H1 (cell line): ENCODE data around the gene KCNH1. TPM values are rescaled to one million over a fixed set of nuclear protein-coding genes. Genes with fewer than 3 reads are reported as not detected.

Source experiments
- CTCF ChIA-PET: fragments of 300-600 bp; sonication (Branson Sonifier 250); formaldehyde crosslinking; loops from one replicate; lab custom pipeline; 2021; ENCODE audit not compliant: partially characterized antibody; lab: Charles Lee
- POLR2A ChIA-PET: fragments of 300-600 bp; sonication (Branson Sonifier 250); formaldehyde crosslinking; loops from one replicate; lab custom pipeline; 2021; ENCODE audit warnings: inconsistent platforms; ENCODE audit not compliant: partially characterized antibody; lab: Charles Lee
- DNase-seq, 2 experiments: peaks; one replicate each; pipeline versions ENCODE4 v3.0.0 to v3.0.0-alpha.2; 2010 to 2022; ENCODE audit warnings: low spot score in 2 of 2, low read depth in 1 of 2, mixed read lengths in 1 of 2
- FAIRE-seq: peaks from 2 replicates; lab custom pipeline; 2011; peaks lifted over from hg19 to GRCh38; lab: Jason Lieb, UNC
- H2AFZ ChIP-seq: 2 replicates; pipeline ENCODE4 v1.8.1; 2012; ENCODE audit warnings: low read length, inconsistent platforms
- H2AK5ac ChIP-seq: 2 replicates; pipeline ENCODE4 v1.6.1; 2013; ENCODE audit warnings: low read depth, low read length
- H2BK120ac ChIP-seq: replicated peaks from 2 replicates; pipeline ENCODE3; 2013; ENCODE audit warnings: low read depth, low read length, inconsistent platforms
- H2BK12ac ChIP-seq: 2 replicates; pipeline ENCODE4 v1.6.1; 2013; ENCODE audit warnings: low read depth, low read length
- H2BK15ac ChIP-seq: 2 replicates; pipeline ENCODE4 v1.6.1; 2013; ENCODE audit warnings: low read length
- H2BK20ac ChIP-seq: 2 replicates; pipeline ENCODE4 v1.6.1; 2013; ENCODE audit warnings: low read length
- H2BK5ac ChIP-seq: 2 replicates; pipeline ENCODE4 v1.6.1; 2013; ENCODE audit warnings: low read depth, low read length
- H3K14ac ChIP-seq: 2 replicates; pipeline ENCODE4 v1.6.1; 2013; ENCODE audit warnings: inconsistent platforms; ENCODE audit not compliant: insufficient read length
- H3K18ac ChIP-seq: 2 replicates; pipeline ENCODE4 v1.6.1; 2013; ENCODE audit warnings: low read length; ENCODE audit errors: extremely low read depth
- H3K23ac ChIP-seq: 2 replicates; pipeline ENCODE4 v1.6.1; 2013; ENCODE audit warnings: inconsistent platforms; ENCODE audit not compliant: insufficient read length
- H3K23me2 ChIP-seq: 2 replicates; pipeline ENCODE4 v1.6.1; 2013; ENCODE audit warnings: low read depth, low read length
- H3K27ac ChIP-seq: 2 replicates; pipeline ENCODE4 v1.6.1; 2011; ENCODE audit warnings: low read depth, low read length, inconsistent platforms
- H3K27me3 ChIP-seq, 4 experiments: replicated peaks in 1 of 4; 1 replicate in 1 of 4; 2 replicates in 3 of 4; pipeline versions ENCODE4 v1.6.1 to v1.8.1; 2011 to 2013; ENCODE audit warnings: low read length in 3 of 4, mild to moderate bottlenecking in 3 of 4, inconsistent platforms in 2 of 4, mixed read lengths in 2 of 4, moderate library complexity in 1 of 4; ENCODE audit not compliant: control insufficient read depth in 3 of 4, insufficient read depth in 3 of 4; ENCODE audit errors: extremely low read depth in 1 of 4
- H3K36me3 ChIP-seq, 4 experiments: 2 replicates each; pipeline versions ENCODE4 v1.6.1 to v1.8.1; 2011 to 2013; ENCODE audit warnings: mild to moderate bottlenecking in 4 of 4, low read length in 3 of 4, moderate library complexity in 2 of 4, control low read depth in 1 of 4, inconsistent platforms in 1 of 4; ENCODE audit not compliant: insufficient read depth in 4 of 4, control insufficient read depth in 2 of 4
- H3K4ac ChIP-seq: replicated peaks from 2 replicates; pipeline ENCODE3; 2013; ENCODE audit warnings: low read length, low read depth, mixed read lengths, inconsistent platforms; ENCODE audit not compliant: insufficient read length
- H3K4me1 ChIP-seq, 4 experiments: replicated peaks in 1 of 4; 1 replicate in 1 of 4; 2 replicates in 3 of 4; pipeline versions ENCODE4 v1.6.1 to v1.8.1; 2011 to 2013; ENCODE audit warnings: low read length in 3 of 4, inconsistent platforms in 2 of 4, mixed read lengths in 1 of 4; ENCODE audit not compliant: insufficient read depth in 4 of 4, control insufficient read depth in 3 of 4
- H3K4me2 ChIP-seq, 2 experiments: 2 replicates each; pipeline versions ENCODE4 v1.6.1 to v1.8.1; 2011 to 2013; ENCODE audit warnings: low read depth in 2 of 2, low read length in 2 of 2, control low read depth in 1 of 2, inconsistent platforms in 1 of 2, mild to moderate bottlenecking in 1 of 2; ENCODE audit not compliant: insufficient read depth in 1 of 2
- H3K4me3 ChIP-seq, 4 experiments: fragments of 200-600, 300-600 bp in 1 of 4; sonication (generic), shearing (Covaris generic), sonication (Bioruptor Twin) in 1 of 4; 2 replicates each; pipeline versions ENCODE4 v1.5.1 to v1.8.1; 2011 to 2016; ENCODE audit warnings: low read length in 4 of 4, low read depth in 3 of 4, control low read depth in 2 of 4, inconsistent platforms in 2 of 4, mild to moderate bottlenecking in 2 of 4, mixed read lengths in 1 of 4, moderate library complexity in 1 of 4; ENCODE audit not compliant: insufficient read depth in 2 of 4; ENCODE audit errors: extremely low read depth in 1 of 4
- H3K56ac ChIP-seq: replicated peaks from 2 replicates; pipeline ENCODE3; 2013; ENCODE audit warnings: low read depth, mild to moderate bottlenecking, mixed read lengths, low read length, inconsistent platforms; ENCODE audit not compliant: insufficient read length
- H3K79me1 ChIP-seq: 2 replicates; pipeline ENCODE4 v1.6.1; 2013; ENCODE audit warnings: low read depth, low read length, control low read depth
- H3K79me2 ChIP-seq, 2 experiments: 2 replicates each; pipeline versions ENCODE4 v1.6.1 to v1.8.1; 2012 to 2013; ENCODE audit warnings: low read length in 2 of 2, mild to moderate bottlenecking in 2 of 2, inconsistent platforms in 1 of 2; ENCODE audit not compliant: insufficient read depth in 2 of 2, control insufficient read depth in 1 of 2
- H3K9ac ChIP-seq, 4 experiments: replicated peaks in 1 of 4; 1 replicate in 1 of 4; 2 replicates in 3 of 4; pipeline versions ENCODE4 v1.6.1 to v1.8.1; 2011 to 2013; ENCODE audit warnings: low read depth in 3 of 4, low read length in 3 of 4, control low read depth in 2 of 4, mild to moderate bottlenecking in 2 of 4, moderate library complexity in 2 of 4, inconsistent platforms in 1 of 4; ENCODE audit errors: extremely low read depth in 1 of 4
- H3K9me3 ChIP-seq, 2 experiments: 2 replicates each; pipeline versions ENCODE4 v1.6.1 to v1.8.1; 2012 to 2013; ENCODE audit warnings: mild to moderate bottlenecking in 2 of 2, moderate library complexity in 2 of 2, control low read depth in 1 of 2, inconsistent platforms in 1 of 2, low read depth in 1 of 2, low read length in 1 of 2, mixed read lengths in 1 of 2; ENCODE audit not compliant: insufficient read depth in 2 of 2
- H4K20me1 ChIP-seq, 2 experiments: replicated peaks in 1 of 2; 2 replicates each; pipeline versions ENCODE3 to v1.8.1; 2011 to 2013; ENCODE audit warnings: inconsistent platforms in 2 of 2, low read length in 2 of 2, mild to moderate bottlenecking in 1 of 2; ENCODE audit not compliant: insufficient read depth in 2 of 2, control insufficient read depth in 1 of 2
- H4K5ac ChIP-seq: 2 replicates; pipeline ENCODE4 v1.6.1; 2013; ENCODE audit warnings: low read length, low read depth, mixed read lengths, inconsistent platforms; ENCODE audit not compliant: insufficient read length
- H4K8ac ChIP-seq: 2 replicates; pipeline ENCODE4 v1.8.0; 2013; ENCODE audit warnings: mild to moderate bottlenecking, moderate library complexity, low read length, inconsistent platforms; ENCODE audit not compliant: insufficient read depth; ENCODE audit errors: extremely low read depth
- H4K91ac ChIP-seq: replicated peaks from 2 replicates; pipeline ENCODE3; 2013; ENCODE audit warnings: low read length, mixed read lengths, inconsistent platforms; ENCODE audit not compliant: insufficient read length
- CHD2 ChIP-seq: IDR thresholded peaks from 2 replicates; pipeline ENCODE4 v1.6.1; 2012; ENCODE audit warnings: low read length, improper control_type of control experiment
- FOSL1 ChIP-seq: IDR thresholded peaks from 2 replicates; pipeline ENCODE4 v1.6.1; 2011; ENCODE audit warnings: mild to moderate bottlenecking, low read depth, low read length, moderate library complexity; ENCODE audit not compliant: insufficient read depth
- POLR2AphosphoS5 ChIP-seq: IDR thresholded peaks from 2 replicates; pipeline ENCODE4 v1.6.1; 2011; ENCODE audit warnings: low read depth, low read length
- RAD21 ChIP-seq, 2 experiments: IDR thresholded peaks in 1 of 2; conservative IDR thresholded peaks in 1 of 2; 2 replicates each; pipeline ENCODE4 v1.6.1; 2011; ENCODE audit warnings: low read depth in 2 of 2, low read length in 2 of 2, improper control_type of control experiment in 1 of 2, inconsistent platforms in 1 of 2, mild to moderate bottlenecking in 1 of 2, moderate library complexity in 1 of 2
- TEAD4 ChIP-seq: IDR thresholded peaks from 2 replicates; pipeline ENCODE4 v1.6.1; 2012; ENCODE audit warnings: low read depth, low read length, inconsistent platforms, mixed read lengths
- WGBS, 2 experiments: shearing (Covaris generic) in 1 of 2; methylation state at CpG; one replicate each; pipeline versions ENCODE4 v1.1.6 to v1.1.7; 2013 to 2015; ENCODE audit warnings: low lambda C conversion rate in 2 of 2, mixed read lengths in 2 of 2, inconsistent platforms in 1 of 2, low coverage in 1 of 2, missing lambda C conversion rate in 1 of 2; ENCODE audit not compliant: insufficient replicate concordance in 2 of 2, insufficient coverage in 1 of 2, insufficient read length in 1 of 2; ENCODE audit errors: extremely low coverage in 1 of 2, missing lambda C conversion rate in 1 of 2; 5-methylcytosine and 5-hydroxymethylcytosine counted together
- polyA plus RNA-seq, 7 experiments: library from polyadenylated mRNA; depleted of rRNA in 3 of 7; stranded (reverse) in 5 of 7; unstranded in 2 of 7; fragments of >200 nt in 5 of 7; fragments of 200-250 nt in 2 of 7; gene quantifications; 1 replicate in 5 of 7; 2 replicates in 1 of 7; 4 replicates in 1 of 7; pipeline versions ENCODE4 v1.2.1 to v1.2.3, GENCODE V29; 2011 to 2013; ENCODE audit warnings: missing spikeins in 2 of 7, mixed read lengths in 2 of 7
- total RNA-seq: library from RNA; stranded (reverse); fragmentation: NEBNext Ultra II Directional; extraction: Animal tissue kit (Norgen Biotek cat#: 25700); gene quantifications from 2 replicates; pipeline ENCODE4 v1.2.1, GENCODE V29; 2021
- TF ChIP-seq, protein P1 (sequence below): IDR thresholded peaks from 2 replicates; pipeline ENCODE4 v1.6.1; 2011; ENCODE audit warnings: low read length, improper control_type of control experiment

KCNH1 gene
- total and polyA plus RNA-seq, 2 of the 8 experiments (the other 6 are each of a cell fraction or from before 2014, with no cell fraction given) = 0.27 to 0.34 TPM

DNA sequence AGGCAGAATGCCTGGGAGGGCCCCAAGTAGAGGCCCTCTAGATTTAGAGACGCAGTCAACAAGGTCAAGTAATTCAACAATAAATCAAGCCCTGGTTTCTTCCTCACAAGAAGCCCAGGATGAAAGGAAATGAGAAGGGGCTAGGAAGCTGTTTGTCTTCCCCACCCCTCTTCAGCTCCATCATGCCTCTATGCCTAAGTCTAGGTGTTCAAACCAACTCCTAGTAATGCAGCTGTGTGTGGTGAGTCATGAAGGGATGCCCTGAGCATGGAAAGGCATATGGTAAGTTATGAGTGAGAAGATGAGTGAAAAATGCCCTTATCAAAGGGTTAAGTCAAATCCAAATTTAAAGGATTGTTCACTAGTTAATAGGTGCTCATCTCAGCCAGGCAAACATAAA lies 339.5 kb downstream of the KCNH1 start:
- TF ChIP-seq TEAD4 (no peak), RAD21 (IDR thresholded peaks at IDR 0.05 in 1 of 2, conservative IDR thresholded peaks at IDR 0.05 in 1 of 2; ENCODE audit: low read depth in 2 of 2, low read length in 2 of 2) (no peak), CHD2 (no peak), FOSL1 (no peak), POLR2AphosphoS5 (no peak)
- TF ChIP-seq, protein P1, sequence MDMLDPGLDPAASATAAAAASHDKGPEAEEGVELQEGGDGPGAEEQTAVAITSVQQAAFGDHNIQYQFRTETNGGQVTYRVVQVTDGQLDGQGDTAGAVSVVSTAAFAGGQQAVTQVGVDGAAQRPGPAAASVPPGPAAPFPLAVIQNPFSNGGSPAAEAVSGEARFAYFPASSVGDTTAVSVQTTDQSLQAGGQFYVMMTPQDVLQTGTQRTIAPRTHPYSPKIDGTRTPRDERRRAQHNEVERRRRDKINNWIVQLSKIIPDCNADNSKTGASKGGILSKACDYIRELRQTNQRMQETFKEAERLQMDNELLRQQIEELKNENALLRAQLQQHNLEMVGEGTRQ = no peak
- Histone ChIP-seq H2BK12ac (no peak overlapping the region), H3K4me3 (no peak overlapping the region), H4K91ac (no peak overlapping the region), H3K27ac (no peak overlapping the region), H4K5ac (no peak overlapping the region), H3K4ac (no peak overlapping the region), H3K79me1 (no peaks in the 10 kb centered on the region), H3K9me3 (no peaks in the 10 kb centered on the region), H4K8ac (no peak overlapping the region), H4K20me1 (no peaks in the 10 kb centered on the region), H3K9ac (no peak overlapping the region), H3K79me2 (no peaks in the 10 kb centered on the region), H2BK20ac (no peak overlapping the region), H3K4me1 (no peaks in the 10 kb centered on the region), H3K56ac (no peak overlapping the region), H3K23ac (no peak overlapping the region), H3K36me3 (no peaks in the 10 kb centered on the region), H3K14ac (no peak overlapping the region), H3K18ac (no peak overlapping the region), H2BK120ac (no peak overlapping the region), H2AK5ac (no peak overlapping the region), H3K4me2 (no peak overlapping the region), H2BK5ac (no peak overlapping the region), H2AFZ (no peak overlapping the region), H3K27me3 (no peaks in the 10 kb centered on the region), H3K23me2 (no peaks in the 10 kb centered on the region), H2BK15ac (no peak overlapping the region)
- POLR2A ChIA-PET = no interaction called here
- CTCF ChIA-PET = interaction anchor here (0.8 kb wide), 1 partner anchor 83 kb away, joined by 3 read pairs; no protein-coding TSS in a partner anchor
- WGBS, 2 experiments = 94% methylated on average over 1 of the region's 1 CpG; no CpG with 5 or more reads in 1 of the 2 experiments
- DNase-seq = no peak
- no peak for FAIRE-seq
